GM19463 (cell line): Measurements from ENCODE around the gene UBE2H.
"Not testable (repeated sequence)": the region's sequence is repeated elsewhere in the genome, so short reads cannot be mapped to it uniquely, and the experiment has no call there.

Source experiments
- ATAC-seq: cut with Tn5 transposase; IDR thresholded peaks from one replicate; pipeline ENCODE4 v1.9.1; 2021; ENCODE audit warnings: mild to moderate bottlenecking, moderate library complexity; ENCODE audit not compliant: unreplicated experiment

UBE2H gene

DNA sequence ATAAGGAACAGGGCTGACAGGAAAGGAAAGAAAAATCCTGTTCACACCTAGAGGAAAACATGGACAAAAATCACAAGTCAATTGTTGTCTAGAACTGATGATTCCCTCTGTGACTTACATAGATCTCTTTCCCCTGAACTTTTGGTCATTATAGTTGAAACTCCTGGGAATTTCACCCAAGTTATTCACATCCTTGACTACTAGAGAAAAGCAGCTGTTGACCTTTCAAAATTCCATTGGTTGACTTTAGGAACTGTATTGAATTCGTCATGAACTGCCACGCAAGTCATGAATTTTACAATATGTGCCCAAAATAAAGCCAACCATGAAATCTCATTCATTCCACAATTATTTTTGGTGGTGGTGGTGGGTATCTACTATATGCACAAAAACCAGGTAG, 104.3 kb downstream of the UBE2H start:
- ATAC-seq: no peak

DNA sequence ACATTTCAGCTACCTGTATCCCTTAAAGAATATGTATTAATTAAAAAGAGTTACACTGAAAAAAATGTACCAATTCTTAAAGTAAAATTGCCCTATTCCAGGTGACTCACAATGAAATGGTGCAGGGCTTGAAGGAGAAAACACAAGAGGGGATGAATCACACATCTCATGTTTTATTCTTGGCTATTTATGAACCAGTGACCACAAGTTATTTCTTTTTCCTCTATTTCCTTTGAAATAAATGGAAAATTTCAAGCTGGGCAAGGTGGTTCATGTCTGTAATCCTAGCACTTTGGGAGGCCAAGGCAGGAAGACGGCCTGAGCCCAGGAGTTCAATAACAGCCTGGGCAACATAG, 106.8 kb downstream of the UBE2H start:
- no peak for ATAC-seq

DNA sequence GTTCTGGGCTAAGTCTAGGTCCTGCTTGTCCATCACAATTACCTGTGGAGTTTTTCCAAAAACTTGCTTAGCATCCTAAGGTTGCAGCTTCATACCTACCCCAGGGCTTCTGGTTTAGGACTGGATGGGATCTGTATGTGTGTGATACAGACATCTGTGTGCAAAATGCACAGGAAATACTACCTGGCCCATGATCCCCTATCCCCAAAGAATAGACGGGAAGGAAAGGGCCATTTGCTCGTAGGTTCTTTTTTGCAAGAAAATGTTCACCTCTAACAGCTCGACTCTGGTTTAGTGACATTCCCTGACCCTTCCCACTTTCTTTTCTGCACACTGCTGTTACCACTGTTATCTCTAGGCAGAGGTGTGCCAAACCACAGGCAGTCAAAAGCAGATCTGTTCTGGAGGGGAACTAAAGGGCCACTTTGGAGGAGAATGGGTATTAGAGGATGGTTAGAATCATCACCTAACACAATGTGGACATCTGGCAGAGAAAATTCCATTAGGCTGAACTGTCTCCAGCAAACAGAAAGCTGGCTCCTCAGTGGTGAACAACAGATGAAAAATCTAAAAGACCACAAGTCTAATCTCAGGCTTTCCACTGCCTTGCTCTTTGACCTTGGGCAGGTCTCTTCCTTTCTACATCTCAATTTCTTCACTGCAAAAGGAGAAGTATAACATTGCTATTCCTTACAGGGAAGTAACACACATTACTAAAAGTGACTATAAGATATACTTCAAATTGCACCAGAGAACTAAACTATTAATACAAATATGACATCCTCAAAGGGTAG, 107.4 kb downstream of the UBE2H start:
- no peak for ATAC-seq

- no peak for ATAC-seq
These were observed 108.6 kb downstream of the UBE2H start for GRCh38 chr7:129843978-129844840.

- ATAC-seq: no peak
These were observed 109.3 kb downstream of the UBE2H start for GRCh38 chr7:129843365-129843898.

- ATAC-seq: no peak
These were observed 111.3 kb downstream of the UBE2H start for GRCh38 chr7:129841465-129841864.

DNA sequence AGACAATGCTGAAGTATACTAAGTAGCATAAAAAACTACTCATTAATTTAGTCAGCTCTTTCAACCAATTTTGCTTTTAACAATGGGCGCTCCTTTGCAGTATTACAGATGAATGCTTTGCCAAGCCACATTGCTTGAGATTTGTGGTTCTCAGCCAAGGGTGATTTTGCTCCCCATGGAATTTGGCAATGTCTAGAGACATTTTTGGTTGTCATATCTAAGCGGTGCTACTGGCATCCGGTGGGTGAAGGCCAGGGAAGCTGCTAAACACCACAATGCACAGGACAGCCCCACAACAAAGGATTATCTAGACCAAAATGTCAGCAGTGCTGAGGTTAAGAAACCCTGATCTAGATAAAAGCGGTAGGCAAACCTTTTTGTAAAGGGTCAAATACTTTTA, 112.0 kb downstream of the UBE2H start:
- no peak for ATAC-seq

DNA sequence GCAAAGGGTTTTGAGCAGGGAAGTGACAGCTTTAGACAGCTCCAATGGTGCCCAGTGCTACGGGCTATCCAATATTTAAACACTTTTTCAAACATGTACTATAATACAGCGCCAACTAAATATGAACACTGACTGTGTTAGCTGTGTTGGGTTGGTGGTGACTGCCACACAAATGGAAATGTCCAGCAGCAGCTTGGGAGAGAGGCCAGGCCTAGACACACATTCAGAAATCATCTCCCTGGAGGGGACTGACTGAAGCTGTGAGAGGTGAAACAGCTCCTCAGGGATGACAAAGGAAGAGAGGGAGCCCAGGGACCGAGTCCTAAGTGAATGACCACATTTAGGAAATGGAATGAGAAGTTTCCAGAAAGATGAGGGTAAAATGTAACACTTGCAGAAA, 115.8 kb downstream of the UBE2H start:
- ATAC-seq: no peak

DNA sequence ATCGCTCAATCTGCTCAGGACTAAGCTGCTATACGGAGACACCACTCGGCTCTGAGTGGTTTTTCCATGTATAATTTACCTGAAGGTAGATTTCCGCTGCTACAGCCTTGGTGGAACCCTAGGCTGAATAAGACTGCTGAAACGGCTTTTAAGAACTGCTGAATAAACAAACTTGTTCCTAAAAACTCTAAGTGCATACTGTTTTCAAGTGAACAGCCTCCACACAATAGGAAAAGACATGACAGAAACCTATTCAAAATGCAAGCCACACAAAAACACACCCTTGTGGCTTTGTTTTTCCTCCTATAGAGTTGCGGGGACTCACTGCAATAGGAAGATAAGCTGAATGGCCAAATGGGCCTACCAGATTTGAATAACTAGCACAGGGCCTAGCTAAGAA, 117.2 kb downstream of the UBE2H start:
- ATAC-seq: no peak

- not testable (repeated sequence) for ATAC-seq
These were observed 119.4 kb downstream of the UBE2H start for GRCh38 chr7:129833353-129833752.

DNA sequence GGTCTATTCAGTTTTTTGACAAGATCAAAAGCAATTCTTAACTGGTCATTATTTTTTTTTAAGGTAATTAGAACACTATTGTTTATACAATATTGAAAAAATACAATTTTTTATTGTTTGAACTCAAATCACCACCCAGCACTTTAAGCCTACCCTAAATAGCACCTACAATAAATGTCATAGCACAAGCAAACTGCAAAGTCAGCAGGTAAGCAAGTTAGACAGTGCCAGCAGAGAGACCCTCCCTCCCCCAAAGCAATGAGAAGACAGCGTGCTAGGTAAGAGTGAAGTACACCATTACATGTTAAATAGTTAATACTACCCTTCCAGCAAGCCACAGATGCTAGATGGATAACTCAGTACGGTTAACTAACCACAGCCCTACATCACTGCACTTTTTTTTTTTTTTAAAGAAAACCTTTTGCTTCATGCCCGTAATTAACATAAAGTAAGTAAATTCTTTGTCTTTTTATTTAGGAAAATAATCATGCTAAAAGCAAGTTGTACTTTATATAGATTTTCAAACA, 120.0 kb downstream of the UBE2H start:
- ATAC-seq: no peak

- no peak for ATAC-seq
These were observed 120.5 kb downstream of the UBE2H start for GRCh38 chr7:129832282-129832681.

DNA sequence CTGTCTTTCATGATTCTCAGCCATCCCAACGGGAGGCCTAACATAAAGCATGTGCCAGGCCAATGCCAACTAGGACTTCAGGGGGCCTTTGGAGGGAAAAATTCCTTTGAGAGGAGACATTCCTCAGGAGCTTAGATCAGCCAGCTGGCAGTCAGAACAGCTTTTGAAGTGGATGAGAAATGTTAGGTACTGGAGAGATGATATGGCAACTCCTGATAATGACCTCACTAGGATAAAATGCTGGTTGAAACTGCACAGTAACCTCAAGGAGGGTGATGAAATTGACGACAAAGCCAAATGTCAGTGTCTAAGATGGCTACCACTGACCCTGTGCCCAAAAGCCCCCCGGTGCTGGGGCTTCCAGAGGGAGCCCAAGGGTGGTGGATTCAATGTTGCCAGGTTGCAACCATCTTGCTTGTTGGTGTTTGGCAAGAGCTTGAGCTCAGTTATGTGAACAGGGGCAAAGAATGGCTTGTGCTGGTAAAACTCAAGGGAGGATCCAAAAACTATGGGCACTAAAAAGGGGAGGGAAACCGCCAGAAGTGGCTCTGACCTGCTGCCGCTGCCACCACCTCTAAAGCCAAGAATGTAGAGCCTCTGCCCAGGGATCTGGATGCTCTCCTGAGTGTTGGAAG, 121.2 kb downstream of the UBE2H start:
- no peak for ATAC-seq

- ATAC-seq: no peak
These were observed 121.8 kb downstream of the UBE2H start for GRCh38 chr7:129830949-129831348.

GRCh38 chr7:129829737-129830631, 122.8 kb downstream of the UBE2H start:
- no peak for ATAC-seq

DNA sequence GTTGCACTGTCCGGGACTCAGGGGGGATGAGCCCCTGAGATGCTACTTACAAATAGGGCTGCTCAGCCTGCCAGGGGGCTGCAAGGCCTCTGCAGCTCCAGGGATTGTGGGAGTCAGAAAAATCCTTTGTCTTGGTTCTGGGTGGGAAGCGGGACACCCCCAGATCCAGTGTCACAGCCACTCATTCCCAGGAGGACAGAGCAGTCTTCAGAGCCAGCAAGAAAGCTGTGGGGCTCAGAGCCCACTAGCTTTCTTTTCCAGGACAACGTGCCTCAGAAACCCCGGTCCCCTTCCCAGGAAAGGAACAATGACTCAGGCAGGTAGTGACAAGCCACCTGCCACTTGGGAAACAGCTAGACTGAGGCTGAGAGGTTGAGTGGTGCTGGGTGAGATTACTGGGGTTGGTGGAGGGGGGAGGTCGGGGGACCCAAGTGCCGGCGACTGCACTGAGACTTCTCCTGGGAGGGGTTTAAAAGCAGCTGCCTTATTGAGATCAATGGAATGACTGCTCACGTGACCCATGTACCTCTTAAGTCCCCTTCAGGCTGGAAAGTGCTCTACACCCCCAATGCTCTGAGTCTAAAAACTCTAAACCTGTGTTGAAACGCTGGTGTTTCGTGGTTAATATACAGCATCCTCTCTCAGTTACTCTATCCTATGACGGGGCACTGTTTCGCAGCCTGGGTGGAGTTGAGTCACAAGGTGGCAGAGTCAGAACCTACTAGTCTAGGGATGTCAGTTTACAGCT, 123.6 kb downstream of the UBE2H start:
- ATAC-seq: no peak

- no peak for ATAC-seq
These were observed 124.5 kb downstream of the UBE2H start for GRCh38 chr7:129828078-129828762.

- ATAC-seq: no peak
These were observed 125.2 kb downstream of the UBE2H start for GRCh38 chr7:129827467-129827990.

DNA sequence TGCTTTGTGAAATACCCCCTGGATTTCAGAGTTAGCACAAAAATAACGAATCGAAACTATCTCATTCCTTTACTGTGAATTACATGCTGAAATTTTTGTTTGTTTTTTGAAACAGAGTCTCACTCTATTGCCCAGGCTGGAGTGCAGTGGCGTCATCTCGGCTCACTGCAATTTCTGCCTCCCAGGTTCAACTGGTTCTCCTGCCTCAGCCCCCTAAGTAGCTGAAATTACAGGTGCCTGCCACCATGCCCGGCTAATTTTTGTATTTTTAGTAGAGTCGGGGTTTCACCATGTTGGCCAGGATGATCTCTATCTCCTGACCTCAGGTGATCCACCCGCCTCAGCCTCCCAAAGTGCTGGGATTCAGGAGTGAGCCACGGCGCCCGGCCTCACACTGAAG, 125.9 kb downstream of the UBE2H start:
- not testable (repeated sequence) for ATAC-seq
